HepG2 (cell line): ENCODE measurements around the gene BCAS3. TPM values are rescaled to one million over a fixed set of nuclear protein-coding genes. Genes with fewer than 3 reads are reported as not detected.
A peak's percentile ranks its signal among the peaks of the same experiment; 100 is the strongest.

ENCODE experiments used
- ARID2 ChIP-seq: sonication (generic); formaldehyde crosslinking; IDR thresholded peaks from 2 replicates; pipeline ENCODE4 v1.8.1; 2022; ENCODE audit warnings: mild to moderate bottlenecking, missing genetic modification reagents, borderline replicate concordance
- BATF2 ChIP-seq: sonication (generic); formaldehyde crosslinking; IDR thresholded peaks from 2 replicates; pipeline ENCODE4 v1.8.0; 2022; ENCODE audit warnings: mild to moderate bottlenecking, missing genetic modification reagents, moderate library complexity
- BHLHE40 ChIP-seq: IDR thresholded peaks from 2 replicates; pipeline ENCODE4 v1.6.1; 2011; ENCODE audit warnings: low read length, improper control_type of control experiment
- HNRNPH1 ChIP-seq: fragments of 200-400 bp; formaldehyde crosslinking; optimal IDR thresholded peaks from 2 replicates; pipeline ENCODE3; 2017; ENCODE audit warnings: mild to moderate bottlenecking, low read depth, low read length
- IKZF1 ChIP-seq: fragments of 450-650 bp; IDR thresholded peaks from 2 replicates; pipeline ENCODE4 v1.7.1; 2016
- KDM1A ChIP-seq: IDR thresholded peaks from 2 replicates; pipeline ENCODE4 v1.6.1; 2016; ENCODE audit warnings: missing compliant biosample characterization
- NRL ChIP-seq: sonication (generic); formaldehyde crosslinking; IDR thresholded peaks from 2 replicates; pipeline ENCODE4 v1.5.0; 2020; ENCODE audit warnings: missing genetic modification reagents, mild to moderate bottlenecking, moderate library complexity, borderline replicate concordance
- PRDM15 ChIP-seq: sonication (generic); formaldehyde crosslinking; IDR thresholded peaks from 2 replicates; pipeline ENCODE4 v1.4.0; 2020; ENCODE audit warnings: missing genetic modification reagents
- REPIN1 ChIP-seq: sonication (generic); formaldehyde crosslinking; IDR thresholded peaks from 2 replicates; pipeline ENCODE4 v1.8.0; 2022; ENCODE audit warnings: missing genetic modification reagents, low read depth, mild to moderate bottlenecking, borderline replicate concordance
- SNAI1 ChIP-seq: sonication (generic); formaldehyde crosslinking; IDR thresholded peaks from 2 replicates; pipeline ENCODE4 v1.5.0; 2020; ENCODE audit warnings: mild to moderate bottlenecking, missing genetic modification reagents, borderline replicate concordance
- THRA ChIP-seq: sonication (generic); formaldehyde crosslinking; IDR thresholded peaks from 2 replicates; pipeline ENCODE4 v1.4.0; 2020; ENCODE audit warnings: missing genetic modification reagents, borderline replicate concordance
- TSC22D2 ChIP-seq: sonication (generic); formaldehyde crosslinking; IDR thresholded peaks from 2 replicates; pipeline ENCODE4 v1.5.1; 2020; ENCODE audit warnings: missing genetic modification reagents, mild to moderate bottlenecking, borderline replicate concordance
- ZBTB49 ChIP-seq: sonication (generic); formaldehyde crosslinking; IDR thresholded peaks from 2 replicates; pipeline ENCODE4 v1.4.0; 2020; ENCODE audit warnings: missing genetic modification reagents, borderline replicate concordance
- ZFP91 ChIP-seq: sonication (generic); formaldehyde crosslinking; IDR thresholded peaks from 2 replicates; pipeline ENCODE4 v1.9.0; 2022; ENCODE audit warnings: missing genetic modification reagents, mild to moderate bottlenecking, borderline replicate concordance
- ZNF350 ChIP-seq: sonication (generic); formaldehyde crosslinking; IDR thresholded peaks from 2 replicates; pipeline ENCODE4 v1.4.0; 2020; ENCODE audit warnings: mild to moderate bottlenecking, low read depth, missing genetic modification reagents, borderline replicate concordance
- ZNF367 ChIP-seq: sonication (generic); formaldehyde crosslinking; IDR thresholded peaks from 2 replicates; pipeline ENCODE4 v1.4.0; 2020; ENCODE audit warnings: missing genetic modification reagents, borderline replicate concordance
- ZNF441 ChIP-seq: sonication (generic); formaldehyde crosslinking; IDR thresholded peaks from 2 replicates; pipeline ENCODE4 v1.7.0; 2021; ENCODE audit warnings: missing genetic modification reagents, borderline replicate concordance
- ZNF747 ChIP-seq: sonication (generic); formaldehyde crosslinking; IDR thresholded peaks from 2 replicates; pipeline ENCODE4 v1.8.1; 2023; ENCODE audit warnings: missing genetic modification reagents, mild to moderate bottlenecking, borderline replicate concordance
- ZSCAN22 ChIP-seq: sonication (generic); formaldehyde crosslinking; IDR thresholded peaks from 2 replicates; pipeline ENCODE4 v1.4.0; 2020; ENCODE audit warnings: mild to moderate bottlenecking, missing genetic modification reagents
- polyA plus RNA-seq, 8 experiments: library from polyadenylated mRNA; depleted of rRNA in 3 of 8; stranded (reverse) in 7 of 8; unstranded in 1 of 8; fragments of >200 nt; fragmentation: Illumina TruSeq in 4 of 8; extraction: Trizol in 4 of 8; gene quantifications; 2 replicates each; pipeline versions ENCODE4 v1.2.1 to v1.2.3, GENCODE V29; 2011 to 2016; ENCODE audit warnings: low read depth in 4 of 8, missing spikeins in 1 of 8, mixed read lengths in 1 of 8; ENCODE audit not compliant: insufficient read depth in 1 of 8
- total RNA-seq, 5 experiments: library from RNA; depleted of rRNA; stranded (reverse); fragments of >200 nt; fragmentation: Illumina TruSeq; extraction: Trizol; gene quantifications; 2 replicates each; pipeline ENCODE4 v1.2.3, GENCODE V29; 2016; ENCODE audit warnings: low read depth in 1 of 5

Gene BCAS3
- total and polyA plus RNA-seq, 2 of the 13 experiments (the other 11 are each of a cell fraction or from before 2014, with no cell fraction given): 10.7 to 11.2 TPM

- TF ChIP-seq ZNF747 (CRISPR knock-in tag): no peak
- no peak for TF ChIP-seq HNRNPH1
- no peak for TF ChIP-seq ARID2 (CRISPR knock-in tag)
- TF ChIP-seq BHLHE40: no peak
- no peak for TF ChIP-seq SNAI1
- TF ChIP-seq REPIN1: no peak
- TF ChIP-seq ZNF441 (CRISPR knock-in tag): no peak
- TF ChIP-seq NRL: 0 out of 2 replicates have a peak, but pooled peaks have one; percentile 21
- TF ChIP-seq ZBTB49: no peak
- no peak for TF ChIP-seq PRDM15
- no peak for TF ChIP-seq TSC22D2 (CRISPR knock-in tag)
- TF ChIP-seq THRA (CRISPR knock-in tag): no peak
- no peak for TF ChIP-seq KDM1A (CRISPR knock-in tag)
- no peak for TF ChIP-seq ZSCAN22 (CRISPR knock-in tag)
- no peak for TF ChIP-seq ZNF350 (CRISPR knock-in tag)
- peak; percentile 68 for TF ChIP-seq ZFP91
- no peak for TF ChIP-seq IKZF1
- TF ChIP-seq ZNF367 (CRISPR knock-in tag): no peak
- TF ChIP-seq BATF2 (CRISPR knock-in tag): no peak
Measured at GRCh38 chr17:61368049-61368831, 690.6 kb downstream of the BCAS3 start (continued).
